Vagina (tissue), 2 donors: ENCODE measurements around the gene RBFOX1.

ENCODE experiments used
- POLR2A ChIP-seq, 2 donors: fragments of 450-650 bp; IDR thresholded peaks; one replicate each; pipeline ENCODE4 v1.6.1; 2017; ENCODE audit warnings: antibody characterized with exemption in 2 of 2, mild to moderate bottlenecking in 2 of 2, moderate library complexity in 2 of 2
- TF ChIP-seq, protein P1 (sequence below), 3 experiments: fragments of 450-650 bp in 2 of 3; fragments of 200-600 bp in 1 of 3; sonication (generic) in 1 of 3; IDR thresholded peaks; one replicate each; pipeline ENCODE4 v1.5.1; 2017 to 2019; ENCODE audit warnings: antibody characterized with exemption in 3 of 3, mild to moderate bottlenecking in 2 of 3, moderate library complexity in 2 of 3

DNA sequence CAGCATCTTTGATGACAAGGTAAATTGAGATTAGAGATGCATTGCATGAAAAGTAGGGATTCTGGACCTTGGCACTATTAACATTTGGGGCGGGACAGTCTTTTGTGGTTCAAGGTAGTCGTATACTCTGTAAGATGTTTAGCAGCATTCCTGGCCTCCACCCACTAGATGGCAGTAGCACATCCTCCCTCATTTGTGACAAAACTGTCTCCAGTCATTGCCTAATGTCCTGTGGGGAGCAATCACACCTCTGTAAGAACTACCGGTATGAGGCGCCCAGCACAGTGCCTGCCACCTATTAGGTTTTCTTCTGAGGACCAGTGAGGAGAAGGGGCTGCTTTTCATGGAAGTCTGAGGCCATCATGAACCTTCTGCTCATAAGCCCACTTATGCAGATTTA lies 180.8 kb downstream of the RBFOX1 start:
- TF ChIP-seq, protein P1, sequence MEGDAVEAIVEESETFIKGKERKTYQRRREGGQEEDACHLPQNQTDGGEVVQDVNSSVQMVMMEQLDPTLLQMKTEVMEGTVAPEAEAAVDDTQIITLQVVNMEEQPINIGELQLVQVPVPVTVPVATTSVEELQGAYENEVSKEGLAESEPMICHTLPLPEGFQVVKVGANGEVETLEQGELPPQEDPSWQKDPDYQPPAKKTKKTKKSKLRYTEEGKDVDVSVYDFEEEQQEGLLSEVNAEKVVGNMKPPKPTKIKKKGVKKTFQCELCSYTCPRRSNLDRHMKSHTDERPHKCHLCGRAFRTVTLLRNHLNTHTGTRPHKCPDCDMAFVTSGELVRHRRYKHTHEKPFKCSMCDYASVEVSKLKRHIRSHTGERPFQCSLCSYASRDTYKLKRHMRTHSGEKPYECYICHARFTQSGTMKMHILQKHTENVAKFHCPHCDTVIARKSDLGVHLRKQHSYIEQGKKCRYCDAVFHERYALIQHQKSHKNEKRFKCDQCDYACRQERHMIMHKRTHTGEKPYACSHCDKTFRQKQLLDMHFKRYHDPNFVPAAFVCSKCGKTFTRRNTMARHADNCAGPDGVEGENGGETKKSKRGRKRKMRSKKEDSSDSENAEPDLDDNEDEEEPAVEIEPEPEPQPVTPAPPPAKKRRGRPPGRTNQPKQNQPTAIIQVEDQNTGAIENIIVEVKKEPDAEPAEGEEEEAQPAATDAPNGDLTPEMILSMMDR (IDR thresholded peaks at IDR 0.05): no peak
- TF ChIP-seq POLR2A (IDR thresholded peaks at IDR 0.05): no peak
